Astrocyte (in vitro differentiated cells and primary cell): ENCODE results near the gene EVL. TPM values are rescaled to one million over a fixed set of nuclear protein-coding genes. Genes with fewer than 3 reads are reported as not detected.

ENCODE experiments used
- DNase-seq: peaks from one replicate; pipeline ENCODE4 v3.0.0-alpha.2; 2010; ENCODE audit warnings: low read depth
- FAIRE-seq: peaks from 2 replicates; lab custom pipeline; 2011; peaks lifted over from hg19 to GRCh38; lab: Jason Lieb, UNC
- H2AFZ ChIP-seq: 2 replicates; pipeline ENCODE4 v1.6.0; 2012; ENCODE audit warnings: low read depth, low read length, inconsistent platforms
- H3K27ac ChIP-seq: 2 replicates; pipeline ENCODE4 v1.5.1; 2011; ENCODE audit warnings: low read depth, low read length, inconsistent platforms
- H3K27me3 ChIP-seq: 2 replicates; pipeline ENCODE4 v1.6.0; 2011; ENCODE audit warnings: low read length, inconsistent platforms; ENCODE audit not compliant: insufficient read depth
- H3K36me3 ChIP-seq: 2 replicates; pipeline ENCODE4 v1.5.1; 2011; ENCODE audit warnings: low read length, inconsistent platforms; ENCODE audit not compliant: insufficient read depth
- H3K4me1 ChIP-seq: 2 replicates; pipeline ENCODE4 v1.5.1; 2011; ENCODE audit warnings: low read length, inconsistent platforms; ENCODE audit not compliant: insufficient read depth
- H3K4me2 ChIP-seq: 2 replicates; pipeline ENCODE4 v1.6.0; 2012; ENCODE audit warnings: low read length, inconsistent platforms
- H3K4me3 ChIP-seq: 2 replicates; pipeline ENCODE4 v1.5.1; 2011; ENCODE audit warnings: low read depth, mild to moderate bottlenecking, low read length, inconsistent platforms; ENCODE audit not compliant: insufficient read depth
- H3K79me2 ChIP-seq: 2 replicates; pipeline ENCODE4 v1.6.0; 2012; ENCODE audit warnings: mild to moderate bottlenecking, low read length, inconsistent platforms; ENCODE audit not compliant: insufficient read depth
- H3K9ac ChIP-seq: 2 replicates; pipeline ENCODE4 v1.6.0; 2012; ENCODE audit warnings: mild to moderate bottlenecking, low read length, inconsistent platforms
- H3K9me3 ChIP-seq: 2 replicates; pipeline ENCODE4 v1.5.1; 2012; ENCODE audit warnings: low read depth, mild to moderate bottlenecking, low read length, inconsistent platforms; ENCODE audit not compliant: insufficient read depth
- H4K20me1 ChIP-seq: 2 replicates; pipeline ENCODE4 v1.6.0; 2012; ENCODE audit warnings: low read length, inconsistent platforms; ENCODE audit not compliant: insufficient read depth
- H3K27ac Mint-ChIP-seq: one replicate; pipeline ENCODE4 v1.8.0; 2021; ENCODE audit warnings: mild to moderate bottlenecking, mixed read lengths; ENCODE audit not compliant: unreplicated experiment
- H3K27me3 Mint-ChIP-seq: one replicate; pipeline ENCODE4 v1.8.0; 2021; ENCODE audit warnings: low read depth, mixed read lengths; ENCODE audit not compliant: unreplicated experiment
- H3K36me3 Mint-ChIP-seq: one replicate; pipeline ENCODE4 v1.8.0; 2021; ENCODE audit warnings: low read depth, mixed read lengths; ENCODE audit not compliant: unreplicated experiment
- H3K4me1 Mint-ChIP-seq: one replicate; pipeline ENCODE4 v1.8.0; 2021; ENCODE audit warnings: low read depth, mixed read lengths; ENCODE audit not compliant: unreplicated experiment
- H3K4me3 Mint-ChIP-seq: one replicate; pipeline ENCODE4 v1.8.0; 2021; ENCODE audit warnings: mild to moderate bottlenecking, moderate library complexity, mixed read lengths; ENCODE audit not compliant: unreplicated experiment
- H3K9me3 Mint-ChIP-seq: one replicate; pipeline ENCODE4 v1.8.0; 2021; ENCODE audit warnings: mild to moderate bottlenecking, mixed read lengths; ENCODE audit not compliant: unreplicated experiment
- CTCF ChIP-seq: IDR thresholded peaks from 2 replicates; pipeline ENCODE4 v1.5.1; 2011; ENCODE audit warnings: low read depth, mild to moderate bottlenecking, inconsistent platforms, low read length, moderate library complexity; ENCODE audit not compliant: insufficient read depth
- EZH2 ChIP-seq: IDR thresholded peaks from 2 replicates; pipeline ENCODE4 v1.6.1; 2012; ENCODE audit warnings: mild to moderate bottlenecking, low read length, inconsistent platforms; ENCODE audit not compliant: insufficient read depth
- total RNA-seq: library from RNA; stranded (reverse); gene quantifications from 2 replicates; pipeline ENCODE4 v1.2.1, GENCODE V29; 2021

Gene EVL
- total RNA-seq, 1 donor from 2014 or later: 48.9 TPM

- H3K4me1 Mint-ChIP-seq: peaks cover 5% of the 10 kb centered on the region
- no peak overlapping the region for H2AFZ ChIP-seq
- H3K27me3 ChIP-seq: no peaks in the 10 kb centered on the region
- H3K27ac Mint-ChIP-seq: no peak overlapping the region
- H3K4me3 ChIP-seq: no peak overlapping the region
- no peaks in the 10 kb centered on the region for H3K9me3 ChIP-seq
- H3K27me3 Mint-ChIP-seq: no peaks in the 10 kb centered on the region
- TF ChIP-seq CTCF (no peak), EZH2 (no peak)
- no peak overlapping the region for H3K27ac ChIP-seq
- H3K9ac ChIP-seq: no peak overlapping the region
- peaks cover 7% of the 10 kb centered on the region for H4K20me1 ChIP-seq
- H3K9me3 Mint-ChIP-seq: no peaks in the 10 kb centered on the region
- no peaks in the 10 kb centered on the region for H3K36me3 ChIP-seq
- FAIRE-seq (no peak), DNase-seq (no peak)
- H3K4me1 ChIP-seq: no peaks in the 10 kb centered on the region
- no peak overlapping the region for H3K4me2 ChIP-seq
- peaks cover 16% of the 10 kb centered on the region for H3K36me3 Mint-ChIP-seq
- no peak overlapping the region for H3K4me3 Mint-ChIP-seq
- H3K79me2 ChIP-seq: no peaks in the 10 kb centered on the region
Observed at GRCh38 chr14:100121643-100122480, 56.6 kb downstream of the EVL start.

DNA sequence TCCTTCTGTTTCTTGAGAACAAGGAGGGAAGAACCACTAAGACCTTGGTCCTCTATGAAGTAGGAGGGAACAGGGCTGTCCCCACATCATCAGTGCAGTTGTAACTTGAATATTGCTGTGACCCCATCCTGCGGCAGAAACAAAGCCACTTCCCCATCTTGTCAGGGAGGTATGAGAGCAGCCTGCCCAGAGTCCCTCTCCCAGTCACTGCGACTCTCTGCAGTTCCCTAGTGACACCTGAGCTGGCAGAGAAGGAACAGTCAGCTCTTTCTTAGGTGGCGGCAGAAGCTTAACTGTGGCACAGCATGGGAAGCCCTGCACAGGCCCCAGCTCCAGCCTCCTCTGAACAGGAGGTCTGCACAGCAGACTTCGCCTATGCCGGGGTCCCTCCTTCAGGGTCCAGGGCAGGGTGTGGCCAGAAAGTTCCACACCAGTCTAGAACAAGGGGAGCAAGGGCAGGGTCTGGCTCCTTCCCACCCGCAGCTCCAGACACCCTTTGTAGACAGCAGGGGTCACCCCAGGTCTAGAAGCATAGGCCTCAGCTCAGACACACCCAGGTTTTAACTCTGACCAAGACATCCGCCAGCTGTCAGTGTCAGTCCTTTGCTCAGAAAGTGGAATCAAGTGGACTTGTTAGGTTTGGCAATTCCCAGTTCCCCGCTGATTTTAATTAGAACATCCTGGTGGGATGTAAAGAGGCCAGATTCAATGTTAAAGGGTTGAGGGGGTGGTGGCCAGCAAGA, 57.4 kb downstream of the EVL start:
- Histone ChIP-seq H3K9me3 (no peaks in the 10 kb centered on the region), H3K9ac (no peak overlapping the region), H3K4me1 (no peaks in the 10 kb centered on the region), H3K79me2 (no peaks in the 10 kb centered on the region), H2AFZ (no peak overlapping the region), H4K20me1 (peaks cover 7% of the 10 kb centered on the region), H3K4me3 (no peak overlapping the region), H3K27ac (no peak overlapping the region), H3K4me2 (no peak overlapping the region), H3K27me3 (no peaks in the 10 kb centered on the region), H3K36me3 (no peaks in the 10 kb centered on the region)
- DNase-seq (no peak), FAIRE-seq (no peak)
- Mint-ChIP-seq H3K9me3 (no peaks in the 10 kb centered on the region), H3K4me3 (no peak overlapping the region), H3K36me3 (peaks cover 17% of the 10 kb centered on the region), H3K27ac (no peak overlapping the region), H3K4me1 (peaks cover 5% of the 10 kb centered on the region), H3K27me3 (no peaks in the 10 kb centered on the region)
- TF ChIP-seq EZH2 (no peak), CTCF (no peak)

- Mint-ChIP-seq H3K27me3 (no peaks in the 10 kb centered on the region), H3K4me1 (peaks cover 5% of the 10 kb centered on the region), H3K27ac (no peak overlapping the region), H3K36me3 (peaks cover 19% of the 10 kb centered on the region), H3K4me3 (no peak overlapping the region), H3K9me3 (no peaks in the 10 kb centered on the region)
- no peaks in the 10 kb centered on the region for H3K79me2 ChIP-seq
- DNase-seq (no peak), FAIRE-seq (no peak)
- H3K4me1 ChIP-seq: no peaks in the 10 kb centered on the region
- no peak overlapping the region for H3K4me3 ChIP-seq
- H3K9me3 ChIP-seq: no peaks in the 10 kb centered on the region
- no peak overlapping the region for H3K27ac ChIP-seq
- TF ChIP-seq CTCF (no peak), EZH2 (no peak)
- H3K36me3 ChIP-seq: no peaks in the 10 kb centered on the region
- peaks cover 7% of the 10 kb centered on the region for H4K20me1 ChIP-seq
- no peak overlapping the region for H3K4me2 ChIP-seq
- no peaks in the 10 kb centered on the region for H3K27me3 ChIP-seq
- no peak overlapping the region for H3K9ac ChIP-seq
- no peak overlapping the region for H2AFZ ChIP-seq
Observed at GRCh38 chr14:100123618-100124017, 58.4 kb downstream of the EVL start.
